Karpas-422 (cell line): ENCODE results near the gene DIPK1B. TPM values are rescaled to one million over a fixed set of nuclear protein-coding genes. Genes with fewer than 3 reads are reported as not detected.

Experiments used
- DNase-seq: peaks from one replicate; pipeline ENCODE4 v3.0.0-alpha.2; 2015
- H2AFZ ChIP-seq: fragments of 200-600 bp; sonication (generic); 2 replicates; pipeline ENCODE4 v1.6.1; 2014; ENCODE audit warnings: antibody characterized with exemption, low read length, mixed read lengths
- H3K27ac ChIP-seq: fragments of 200-600 bp; sonication (generic); 2 replicates; pipeline ENCODE4 v1.5.1; 2014; ENCODE audit warnings: mild to moderate bottlenecking, low read length, moderate library complexity
- H3K27me3 ChIP-seq: fragments of 200-600 bp; sonication (generic); 2 replicates; pipeline ENCODE4 v1.6.1; 2014; ENCODE audit warnings: low read length, mixed read lengths
- H3K36me3 ChIP-seq: fragments of 200-600 bp; sonication (generic); 2 replicates; pipeline ENCODE4 v1.6.1; 2014; ENCODE audit warnings: low read length, mixed read lengths; ENCODE audit not compliant: insufficient read depth
- H3K4me1 ChIP-seq: fragments of 200-600 bp; sonication (generic); 2 replicates; pipeline ENCODE4 v1.6.1; 2014; ENCODE audit warnings: mild to moderate bottlenecking, low read length, mixed read lengths
- H3K4me2 ChIP-seq: fragments of 200-600 bp; sonication (generic); 2 replicates; pipeline ENCODE4 v1.6.1; 2014; ENCODE audit warnings: low read length, low read depth, mild to moderate bottlenecking; ENCODE audit not compliant: poor library complexity, severe bottlenecking
- H3K4me3 ChIP-seq: fragments of 200-600 bp; sonication (generic); 2 replicates; pipeline ENCODE4 v1.5.1; 2014; ENCODE audit warnings: mild to moderate bottlenecking, antibody characterized with exemption, low read length, mixed read lengths
- H3K79me2 ChIP-seq: fragments of 200-600 bp; sonication (generic); 2 replicates; pipeline ENCODE4 v1.6.1; 2014; ENCODE audit warnings: mild to moderate bottlenecking, low read length, mixed read lengths
- H3K9ac ChIP-seq: fragments of 200-600 bp; sonication (generic); 2 replicates; pipeline ENCODE4 v1.6.0; 2014; ENCODE audit warnings: low read length
- H3K9me2 ChIP-seq: fragments of 200-600 bp; sonication (generic), shearing (Covaris generic); replicated peaks from 2 replicates; pipeline ENCODE4 v1.6.0; 2014; ENCODE audit warnings: mild to moderate bottlenecking, low read length, moderate library complexity; ENCODE audit not compliant: insufficient read depth
- H3K9me3 ChIP-seq: fragments of 300-700, 200-600 bp; sonication (generic); 2 replicates; pipeline ENCODE4 v1.6.1; 2014; ENCODE audit warnings: low read length, mixed read lengths
- H4K20me1 ChIP-seq: fragments of 200-600 bp; sonication (generic); 2 replicates; pipeline ENCODE4 v1.6.1; 2014; ENCODE audit warnings: mild to moderate bottlenecking, antibody characterized with exemption, low read length, low read depth; ENCODE audit not compliant: insufficient read depth
- total RNA-seq: library from RNA; depleted of rRNA; stranded (reverse); fragments of >200 nt; shearing (Covaris generic); gene quantifications from 2 replicates; pipeline ENCODE4 v1.2.3, GENCODE V29; 2014; ENCODE audit warnings: low replicate concordance

The DIPK1B gene
- total RNA-seq, 1 experiment from 2014 or later, result not detected

DNA sequence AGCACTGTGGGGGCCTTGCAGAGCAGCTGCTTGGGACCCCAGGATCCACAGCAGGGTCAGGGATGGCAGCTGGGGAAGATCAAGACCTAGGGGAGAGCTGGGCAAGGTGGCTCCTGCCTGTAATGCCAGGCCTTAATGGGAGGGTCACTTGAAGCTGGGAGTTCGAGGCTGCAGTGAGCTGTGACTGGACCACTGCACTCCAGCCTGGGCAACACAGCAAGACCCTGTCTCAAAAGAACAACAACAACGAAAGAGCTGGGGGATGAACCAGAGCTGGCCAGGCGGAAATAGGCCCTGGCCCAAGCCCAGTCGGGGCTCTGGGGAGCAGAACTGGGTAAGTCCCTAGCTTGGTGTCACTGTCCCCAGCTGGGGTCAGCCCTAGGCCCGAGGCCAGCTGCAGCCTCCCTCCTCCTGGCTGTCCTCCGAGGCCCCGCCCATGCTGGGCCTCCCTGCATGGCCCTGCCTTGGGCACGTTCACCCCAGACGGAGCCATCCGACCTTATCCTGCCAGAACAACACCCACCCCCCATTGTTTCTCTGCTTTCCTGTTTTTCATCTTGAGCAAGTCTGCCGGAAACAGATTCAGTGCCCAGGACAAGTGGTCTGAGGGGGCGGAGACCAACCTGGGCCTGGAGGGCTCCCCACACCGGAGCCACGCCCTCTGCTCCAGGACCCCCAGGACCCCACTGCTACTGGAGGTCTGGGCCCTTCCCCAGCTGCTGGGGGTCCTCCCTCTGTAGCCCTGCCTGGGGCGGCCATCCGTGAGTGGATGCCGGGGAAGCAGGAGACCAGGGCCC lies 1.9 kb downstream of the DIPK1B start:
- Histone ChIP-seq H3K4me3 (no peak overlapping the region), H3K9me2 (no peaks in the 10 kb centered on the region), H3K36me3 (no peaks in the 10 kb centered on the region), H3K4me1 (no peaks in the 10 kb centered on the region), H4K20me1 (0 out of 2 replicates have a peak, but pooled peaks cover 2% of the 10 kb centered on the region), H3K9me3 (no peaks in the 10 kb centered on the region), H3K4me2 (no peak overlapping the region), H3K9ac (no peak overlapping the region), H3K27ac (no peak overlapping the region), H2AFZ (no peak overlapping the region), H3K27me3 (no peaks in the 10 kb centered on the region), H3K79me2 (no peaks in the 10 kb centered on the region)
- DNase-seq, result no peak

DNA sequence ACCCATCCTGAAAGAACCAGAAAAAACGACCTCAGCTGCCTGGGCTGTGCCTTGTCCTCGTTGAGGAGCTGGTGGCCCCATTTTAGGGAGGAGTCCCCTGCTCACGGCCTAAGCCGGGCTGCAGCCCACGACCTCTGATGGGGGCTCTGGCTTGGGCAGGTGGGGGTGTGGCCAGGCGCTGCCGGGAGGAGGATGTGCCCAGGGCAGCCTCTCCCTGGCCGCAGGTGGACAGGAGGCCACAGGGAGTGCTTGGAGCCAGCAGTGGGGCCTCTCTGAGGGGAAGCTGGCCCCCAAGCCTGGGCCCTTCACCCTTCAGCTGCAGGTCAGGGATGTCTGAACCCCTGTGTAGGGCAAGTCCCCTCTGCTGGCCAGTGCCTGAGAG lies 2.5 kb downstream of the DIPK1B start:
- Histone ChIP-seq H3K4me1 (no peaks in the 10 kb centered on the region), H3K27me3 (no peaks in the 10 kb centered on the region)

DNA sequence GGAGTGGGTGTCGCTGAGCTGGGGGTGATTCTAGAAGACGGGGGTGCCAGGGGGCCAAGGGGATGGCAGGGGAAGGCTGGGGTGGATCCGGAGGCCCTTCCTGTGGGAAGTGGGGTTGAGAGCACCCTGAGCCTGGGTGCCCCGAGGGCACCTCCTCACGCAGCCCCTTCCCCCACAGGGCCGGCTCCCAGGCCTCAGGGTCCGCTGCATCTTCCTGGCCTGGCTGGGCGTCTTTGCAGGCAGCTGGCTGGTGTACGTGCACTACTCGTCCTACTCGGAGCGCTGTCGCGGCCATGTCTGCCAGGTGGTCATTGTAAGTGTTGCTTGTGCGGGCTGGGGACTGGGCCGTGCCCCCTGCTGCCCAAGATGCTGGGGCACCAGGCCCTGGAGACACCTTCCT lies 5.0 kb downstream of the DIPK1B start:
- H3K27ac ChIP-seq, result no peak overlapping the region
- DNase-seq, result no peak
- H3K9me2 ChIP-seq, result no peaks in the 10 kb centered on the region
- no peaks in the 10 kb centered on the region for H3K36me3 ChIP-seq
- no peaks in the 10 kb centered on the region for H3K9me3 ChIP-seq
- H3K4me3 ChIP-seq, result no peak overlapping the region
- H3K9ac ChIP-seq, result no peak overlapping the region
- H3K79me2 ChIP-seq, result no peaks in the 10 kb centered on the region
- H3K4me2 ChIP-seq, result no peak overlapping the region
- H4K20me1 ChIP-seq, result 0 out of 2 replicates have a peak, but pooled peaks cover 5% of the 10 kb centered on the region
- H2AFZ ChIP-seq, result no peak overlapping the region
- H3K27me3 ChIP-seq, result no peaks in the 10 kb centered on the region
- no peaks in the 10 kb centered on the region for H3K4me1 ChIP-seq

More for the DNA sequence above, 2.5 kb downstream of the DIPK1B start:
- Histone ChIP-seq H3K4me3 (no peak overlapping the region), H4K20me1 (0 out of 2 replicates have a peak, but pooled peaks cover 2% of the 10 kb centered on the region), H3K79me2 (no peaks in the 10 kb centered on the region), H3K9me3 (no peaks in the 10 kb centered on the region), H3K27ac (no peak overlapping the region), H2AFZ (no peak overlapping the region), H3K4me2 (no peak overlapping the region), H3K36me3 (no peaks in the 10 kb centered on the region), H3K9me2 (no peaks in the 10 kb centered on the region), H3K9ac (no peak overlapping the region)
- DNase-seq, result no peak

DNA sequence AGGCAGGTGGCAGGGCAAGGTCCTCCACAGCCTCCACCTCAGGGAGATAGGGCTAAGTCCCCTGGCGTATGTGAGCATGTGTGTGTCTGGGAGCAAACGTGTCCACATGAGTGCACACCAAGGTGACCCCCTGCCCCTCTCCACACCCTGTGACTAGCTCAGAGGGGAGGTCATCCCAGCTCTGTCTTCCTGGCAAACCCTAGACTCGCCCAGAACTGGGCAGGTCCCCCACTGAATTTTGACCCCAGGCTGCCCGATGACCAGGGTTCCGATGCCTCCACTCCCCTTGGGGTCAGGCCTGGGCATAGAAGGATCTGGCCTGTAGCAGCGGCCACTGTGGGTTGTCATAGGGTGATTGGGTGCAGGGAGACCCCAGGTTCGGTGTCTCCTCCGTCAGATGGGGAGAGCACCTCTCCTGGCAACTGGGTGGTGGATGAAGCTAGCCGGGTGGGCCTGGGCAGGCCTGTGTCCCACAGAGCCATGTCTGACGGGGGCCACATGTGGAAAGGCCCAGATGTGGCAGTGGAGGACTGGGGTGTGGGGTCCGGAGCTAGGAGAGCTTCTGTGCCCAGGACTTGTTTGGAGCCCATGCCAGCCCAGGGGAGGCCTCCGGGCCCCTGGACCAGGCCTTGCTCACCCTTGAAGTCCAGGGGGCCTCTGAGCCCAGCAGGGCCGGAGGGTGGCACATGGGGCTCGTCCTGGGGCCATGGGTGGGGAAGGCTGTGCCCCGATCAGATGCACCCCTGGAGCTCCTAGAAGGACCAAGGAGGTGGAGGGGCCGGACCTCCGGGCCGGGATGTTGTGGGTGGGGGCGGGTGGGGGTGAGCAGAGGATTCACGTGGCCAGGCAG lies 6.2 kb downstream of the DIPK1B start:
- Histone ChIP-seq H3K9me3 (no peaks in the 10 kb centered on the region), H3K27ac (no peak overlapping the region), H4K20me1 (0 out of 2 replicates have a peak, but pooled peaks cover 9% of the 10 kb centered on the region), H3K27me3 (no peaks in the 10 kb centered on the region), H3K9me2 (no peaks in the 10 kb centered on the region), H3K79me2 (no peaks in the 10 kb centered on the region), H3K4me3 (no peak overlapping the region), H3K9ac (no peak overlapping the region), H2AFZ (no peak overlapping the region), H3K4me2 (no peak overlapping the region), H3K36me3 (no peaks in the 10 kb centered on the region), H3K4me1 (no peaks in the 10 kb centered on the region)
- DNase-seq, result no peak

DNA sequence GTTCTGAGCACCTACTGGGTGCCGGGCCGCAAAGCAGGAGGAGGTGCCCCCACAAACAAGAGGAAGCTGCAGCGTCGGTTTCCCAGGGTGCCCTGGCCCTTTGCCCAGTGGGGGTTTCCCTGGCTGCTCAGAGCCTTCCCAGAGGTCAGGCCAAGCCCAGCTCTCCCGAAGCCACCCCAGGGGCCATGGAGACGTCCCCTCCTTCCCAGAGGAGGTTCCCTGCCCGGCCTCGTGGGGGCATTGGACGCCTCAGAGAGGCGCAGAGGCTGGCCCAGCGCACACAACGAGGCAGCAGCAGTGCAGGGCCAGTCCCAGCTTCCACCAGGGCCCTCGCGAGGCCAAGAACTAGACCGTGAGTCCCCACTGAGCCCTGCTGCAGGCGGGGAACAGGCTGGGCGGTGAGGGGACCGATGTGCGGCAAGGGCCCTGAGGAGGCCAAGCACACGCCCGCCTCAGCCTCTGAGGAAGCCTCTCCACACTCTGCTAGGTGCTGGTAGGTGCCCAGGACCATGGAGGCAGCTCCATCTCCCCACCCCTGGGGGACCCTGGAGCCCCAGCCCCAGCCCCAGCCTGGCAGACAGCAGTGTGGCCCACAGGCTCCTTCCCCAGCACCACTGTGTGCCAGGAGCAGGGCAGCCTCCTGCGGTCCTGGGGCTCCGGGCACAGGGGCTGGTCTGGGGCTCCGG lies 7.0 kb downstream of the DIPK1B start:
- H3K9me2 ChIP-seq, result no peaks in the 10 kb centered on the region
- H3K36me3 ChIP-seq, result peaks cover 4% of the 10 kb centered on the region
- no peak overlapping the region for H3K4me3 ChIP-seq
- H3K9me3 ChIP-seq, result no peaks in the 10 kb centered on the region
- DNase-seq, result peak; percentile 54
- H3K27ac ChIP-seq, result no peak overlapping the region
- H3K79me2 ChIP-seq, result no peaks in the 10 kb centered on the region
- H3K27me3 ChIP-seq, result no peaks in the 10 kb centered on the region
- H4K20me1 ChIP-seq, result peaks cover 13% of the 10 kb centered on the region; the same call in 1 of the 2 replicates
- no peak overlapping the region for H3K4me2 ChIP-seq
- no peaks in the 10 kb centered on the region for H3K4me1 ChIP-seq
- no peak overlapping the region for H3K9ac ChIP-seq
- H2AFZ ChIP-seq, result no peak overlapping the region

DNA sequence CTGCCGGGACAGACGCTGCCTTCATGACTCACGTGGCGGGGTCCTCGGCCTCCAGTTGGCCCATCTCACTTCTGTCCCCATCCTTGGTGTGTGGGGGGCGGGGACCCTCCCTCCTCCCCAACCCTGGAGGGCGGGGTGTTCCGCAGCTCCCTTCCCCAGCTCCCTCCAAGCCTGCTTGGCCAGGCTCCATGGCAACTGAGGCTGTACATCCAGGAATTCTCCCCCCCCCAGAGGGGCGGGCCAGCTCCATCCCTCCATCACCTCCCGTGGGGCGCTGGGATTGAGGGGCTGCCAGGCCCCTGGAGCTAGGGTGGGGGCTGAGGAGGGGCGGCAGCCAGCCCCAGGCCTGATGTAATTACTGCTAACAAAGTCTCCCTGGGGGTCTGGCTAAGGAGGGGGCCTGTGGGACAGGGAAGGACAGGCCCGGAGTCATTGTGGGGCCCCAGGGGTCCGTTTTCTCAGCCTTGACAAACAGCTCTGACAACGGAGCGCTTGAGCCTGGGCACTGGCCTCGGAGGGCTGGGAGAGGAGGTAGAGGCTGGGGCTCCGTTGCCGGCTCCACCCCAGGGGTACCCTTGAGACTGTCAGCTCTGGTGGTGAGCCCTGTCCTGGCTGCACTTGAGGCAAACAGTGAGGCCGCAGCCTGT lies 8.0 kb downstream of the DIPK1B start:
- Histone ChIP-seq H3K4me3 (no peak overlapping the region), H3K27me3 (no peaks in the 10 kb centered on the region), H3K9ac (no peak overlapping the region), H3K4me1 (no peaks in the 10 kb centered on the region), H3K9me2 (no peaks in the 10 kb centered on the region), H3K36me3 (peaks cover 7% of the 10 kb centered on the region), H3K4me2 (no peak overlapping the region), H3K79me2 (no peaks in the 10 kb centered on the region), H3K9me3 (no peaks in the 10 kb centered on the region), H4K20me1 (peaks cover 15% of the 10 kb centered on the region), H2AFZ (no peak overlapping the region), H3K27ac (no peak overlapping the region)
- DNase-seq, result peak; percentile 68

DNA sequence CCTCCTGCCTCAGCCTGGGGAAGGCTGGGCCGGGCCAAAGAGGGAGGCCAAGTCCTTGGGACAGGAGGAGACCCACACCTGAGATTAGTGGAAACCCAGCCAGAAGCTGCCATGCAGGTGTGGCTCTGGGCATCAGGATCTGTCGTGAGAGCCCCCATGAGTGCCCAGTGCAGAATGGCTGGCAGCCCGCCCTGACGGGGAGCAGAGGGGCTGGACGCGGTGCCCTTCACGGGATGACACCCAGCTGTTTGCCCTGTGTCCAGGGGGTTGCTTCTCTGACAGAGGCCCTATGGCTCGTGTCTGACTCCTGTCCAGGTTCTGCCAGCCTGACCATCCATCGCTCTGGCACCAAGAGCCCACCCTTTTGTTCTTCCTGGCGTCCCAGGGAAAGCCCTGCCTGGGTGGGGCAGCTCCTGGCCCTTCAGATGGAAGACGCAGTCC lies 8.5 kb downstream of the DIPK1B start:
- peaks cover 3% of the 10 kb centered on the region for H3K4me1 ChIP-seq
- H3K4me3 ChIP-seq, result no peak overlapping the region
- no peaks in the 10 kb centered on the region for H3K79me2 ChIP-seq
- no peak overlapping the region for H3K27ac ChIP-seq
- no peak overlapping the region for H2AFZ ChIP-seq
- no peaks in the 10 kb centered on the region for H3K9me2 ChIP-seq
- H3K36me3 ChIP-seq, result peaks cover 13% of the 10 kb centered on the region
- H3K9ac ChIP-seq, result no peak overlapping the region
- no peak for DNase-seq
- H3K4me2 ChIP-seq, result no peak overlapping the region
- no peaks in the 10 kb centered on the region for H3K9me3 ChIP-seq
- peaks cover 20% of the 10 kb centered on the region for H4K20me1 ChIP-seq
- H3K27me3 ChIP-seq, result no peaks in the 10 kb centered on the region
